Neural cell (in vitro differentiated cells): ENCODE measurements around the gene PACS1.

ENCODE experiments used
- CTCF ChIP-seq: fragments of 450-650 bp; IDR thresholded peaks from 2 replicates; pipeline ENCODE4 v1.5.1; 2014; ENCODE audit warnings: antibody characterized with exemption, mild to moderate bottlenecking, moderate library complexity; ENCODE audit not compliant: poor library complexity, severe bottlenecking
- EP300 ChIP-seq: fragments of 450-650 bp; conservative IDR thresholded peaks from 2 replicates; pipeline ENCODE4 v1.6.1; 2014; ENCODE audit warnings: antibody characterized with exemption, mild to moderate bottlenecking, moderate library complexity; ENCODE audit not compliant: poor library complexity, severe bottlenecking
- EZH2 ChIP-seq: fragments of 200-600, 300-800 bp; shearing (Covaris generic), sonication (generic); IDR thresholded peaks from 2 replicates; pipeline ENCODE4 v1.6.1; 2014; ENCODE audit warnings: antibody characterized with exemption, low read length, borderline replicate concordance, mild to moderate bottlenecking; ENCODE audit not compliant: insufficient read depth, poor library complexity, severe bottlenecking
- MXI1 ChIP-seq: fragments of 450-650 bp; conservative IDR thresholded peaks from 2 replicates; pipeline ENCODE4 v1.6.1; 2014; ENCODE audit warnings: antibody characterized with exemption, mild to moderate bottlenecking; ENCODE audit not compliant: poor library complexity, severe bottlenecking
- POLR2AphosphoS5 ChIP-seq: IDR thresholded peaks from 2 replicates; pipeline ENCODE4 v1.6.1; 2012
- SMC3 ChIP-seq: fragments of 450-650 bp; conservative IDR thresholded peaks from 2 replicates; pipeline ENCODE4 v1.6.1; 2014; ENCODE audit warnings: antibody characterized with exemption, mild to moderate bottlenecking, moderate library complexity; ENCODE audit not compliant: poor library complexity
- TAF1 ChIP-seq: IDR thresholded peaks from 2 replicates; pipeline ENCODE4 v1.6.1; 2012; ENCODE audit warnings: low read depth

GRCh38 chr11:66279092-66279734 is 209.1 kb downstream of the PACS1 start:
- TF ChIP-seq EP300 = no peak
- no peak for TF ChIP-seq EZH2
- no peak for TF ChIP-seq CTCF
- peak; percentile 33 for TF ChIP-seq POLR2AphosphoS5
- TF ChIP-seq MXI1 = peak; percentile 12
- TF ChIP-seq TAF1 = no peak
- TF ChIP-seq SMC3 = no peak
